Erythroblast (primary cell): Measurements from ENCODE around the gene CD33.

Experiments used
- GATA1 ChIP-seq: IDR thresholded peaks from 2 replicates; pipeline ENCODE4 v1.6.1; 2011; ENCODE audit warnings: low read depth, mild to moderate bottlenecking, control low read depth, low read length, moderate library complexity
- POLR2A ChIP-seq: IDR thresholded peaks from 2 replicates; pipeline ENCODE4 v1.6.1; 2011; ENCODE audit warnings: mild to moderate bottlenecking, low read length

- TF ChIP-seq POLR2A (no peak), GATA1 (no peak)
Measured at GRCh38 chr19:51188227-51188559, 36.7 kb upstream of the CD33 start.
